GM21381 (cell line): ENCODE data around the gene CEND1.

Experiments
- ATAC-seq: cut with Tn5 transposase; IDR thresholded peaks from one replicate; pipeline ENCODE4 v1.9.1; 2021; ENCODE audit warnings: mild to moderate bottlenecking, moderate library complexity; ENCODE audit not compliant: unreplicated experiment

CEND1 gene

GRCh38 chr11:796565-797295 lies 6.8 kb upstream of the CEND1 start:
- no peak for ATAC-seq

GRCh38 chr11:795634-796564 lies 6.0 kb upstream of the CEND1 start:
- ATAC-seq: peak; percentile 22

GRCh38 chr11:794766-795633 lies 5.1 kb upstream of the CEND1 start:
- no peak for ATAC-seq

GRCh38 chr11:794013-794765 lies 4.3 kb upstream of the CEND1 start:
- no peak for ATAC-seq

GRCh38 chr11:793556-793955 lies 3.7 kb upstream of the CEND1 start:
- ATAC-seq: no peak

GRCh38 chr11:792873-793272 lies 3.0 kb upstream of the CEND1 start:
- no peak for ATAC-seq

GRCh38 chr11:792535-792821 lies 2.6 kb upstream of the CEND1 start:
- no peak for ATAC-seq

GRCh38 chr11:791658-792534 lies 2.0 kb upstream of the CEND1 start:
- ATAC-seq: no peak

- ATAC-seq: no peak
Observed at GRCh38 chr11:790721-791564, 1.1 kb upstream of the CEND1 start.

GRCh38 chr11:788953-789940 lies 643 bp downstream of the CEND1 start:
- no peak for ATAC-seq

GRCh38 chr11:788009-788640 lies 1.8 kb downstream of the CEND1 start:
- ATAC-seq: no peak

- ATAC-seq: no peak
Observed at GRCh38 chr11:787084-787675, 2.7 kb downstream of the CEND1 start.

- no peak for ATAC-seq
Observed at GRCh38 chr11:786235-787083, 3.4 kb downstream of the CEND1 start.

- ATAC-seq: no peak
Observed at GRCh38 chr11:783581-784015, 6.3 kb downstream of the CEND1 start.

GRCh38 chr11:782264-783174 lies 7.4 kb downstream of the CEND1 start:
- no peak for ATAC-seq
